HepG2 (cell line): ENCODE measurements around the gene PAQR5. TPM values are rescaled to one million over a fixed set of nuclear protein-coding genes. Genes with fewer than 3 reads are reported as not detected.
"Not testable (repeated sequence)": the region's sequence is repeated elsewhere in the genome, so short reads cannot be mapped to it uniquely, and the experiment has no call there.

Experiments
- ATAC-seq: fragments of 200-7000 bp; cut with Tn5 transposase; 3 replicates; pipeline ENCODE4 v1.9.1; 2020; ENCODE audit warnings: mild to moderate bottlenecking, moderate library complexity
- BruUV-seq: library from RNA; stranded (reverse); fragments of 400-500 nt; replicated peaks from 2 replicates; lab custom pipeline; 2021; lab: Mats Ljungman, UMichigan
- CTCF ChIA-PET: fragments of 300-600 bp; formaldehyde crosslinking; extraction: SDS; loops from one replicate; lab custom pipeline; 2021; ENCODE audit warnings: low total read pairs, inconsistent platforms, low intra/inter-chr PET ratio; lab: Yijun Ruan, JAX
- POLR2A ChIA-PET: fragments of 350-600 bp; sonication (Branson Sonifier 250); formaldehyde crosslinking; loops from one replicate; lab custom pipeline; 2020; ENCODE audit warnings: antibody characterized with exemption, inconsistent platforms; lab: Yijun Ruan, JAX
- DNase-seq: peaks from one replicate; pipeline ENCODE4 v3.0.0-alpha.2; 2015; ENCODE audit warnings: low spot score
- FAIRE-seq: peaks from 3 replicates; lab custom pipeline; 2011; peaks lifted over from hg19 to GRCh38; lab: Jason Lieb, UNC
- H2AFZ ChIP-seq: one replicate; pipeline ENCODE4 v1.6.1; 2011; ENCODE audit warnings: low read length, inconsistent platforms
- H3K27ac ChIP-seq: fragments of 300-600 bp; 3 replicates; pipeline ENCODE4 v1.8.0; 2011; ENCODE audit warnings: mixed run types, mild to moderate bottlenecking, mixed read lengths, low read length, inconsistent platforms; ENCODE audit not compliant: insufficient read depth; ENCODE audit errors: extremely low read length
- H3K27me3 ChIP-seq, 2 experiments: fragments of 200-600 bp in 1 of 2; 2 replicates in 1 of 2; 3 replicates in 1 of 2; pipeline versions ENCODE4 v1.6.0 to v1.8.0; 2011; ENCODE audit warnings: low read length in 2 of 2, mild to moderate bottlenecking in 2 of 2, moderate library complexity in 2 of 2, inconsistent platforms in 1 of 2; ENCODE audit not compliant: insufficient read depth in 2 of 2, control insufficient read depth in 1 of 2
- H3K36me3 ChIP-seq, 2 experiments: fragments of 200-600 bp in 1 of 2; replicated peaks in 1 of 2; 2 replicates in 1 of 2; 3 replicates in 1 of 2; pipeline versions ENCODE4 v1.5.1 to v1.8.0; 2011; ENCODE audit warnings: low read length in 2 of 2, inconsistent platforms in 1 of 2; ENCODE audit not compliant: insufficient read depth in 2 of 2, control insufficient read depth in 1 of 2
- H3K4me1 ChIP-seq: 2 replicates; pipeline ENCODE4 v1.5.1; 2012; ENCODE audit warnings: low read length, inconsistent platforms; ENCODE audit not compliant: insufficient read depth
- H3K4me2 ChIP-seq: 2 replicates; pipeline ENCODE4 v1.6.0; 2011; ENCODE audit warnings: low read depth, low read length, inconsistent platforms
- H3K4me3 ChIP-seq, 3 experiments: fragments of 200-600 bp in 1 of 3; sonication (generic), shearing (Covaris generic) in 1 of 3; replicated peaks in 1 of 3; 2 replicates each; pipeline ENCODE4 v1.5.1; 2011 to 2016; ENCODE audit warnings: low read length in 3 of 3, inconsistent platforms in 2 of 3, low read depth in 2 of 3, mild to moderate bottlenecking in 2 of 3, control low read depth in 1 of 3, mixed read lengths in 1 of 3; ENCODE audit not compliant: insufficient read depth in 1 of 3
- H3K79me2 ChIP-seq: one replicate; pipeline ENCODE4 v1.6.1; 2011; ENCODE audit warnings: low read length, inconsistent platforms; ENCODE audit not compliant: insufficient read depth
- H3K9ac ChIP-seq: 2 replicates; pipeline ENCODE4 v1.6.0; 2011; ENCODE audit warnings: mild to moderate bottlenecking, low read depth, low read length, inconsistent platforms; ENCODE audit not compliant: insufficient read depth
- H3K9me3 ChIP-seq: 2 replicates; pipeline ENCODE4 v1.5.1; 2012; ENCODE audit warnings: mild to moderate bottlenecking, low read length
- H4K20me1 ChIP-seq: 2 replicates; pipeline ENCODE4 v1.6.0; 2011; ENCODE audit warnings: inconsistent platforms, mild to moderate bottlenecking, low read length, moderate library complexity; ENCODE audit not compliant: insufficient read depth
- CBX2 ChIP-seq, 2 experiments: fragments of 200-600 bp in 1 of 2; sonication (generic); formaldehyde crosslinking in 1 of 2; IDR thresholded peaks; 2 replicates each; pipeline versions ENCODE4 v1.7.0 to v1.8.1; 2018 to 2022; ENCODE audit warnings: low read depth in 2 of 2, low read length in 1 of 2, mild to moderate bottlenecking in 1 of 2, missing genetic modification reagents in 1 of 2
- FOSL1 ChIP-seq: sonication (generic); formaldehyde crosslinking; IDR thresholded peaks from 2 replicates; pipeline ENCODE4 v1.9.0; 2021; ENCODE audit warnings: missing genetic modification reagents, borderline replicate concordance
- MIER2 ChIP-seq: IDR thresholded peaks from 2 replicates; pipeline ENCODE4 v1.6.1; 2016; ENCODE audit warnings: missing biosample characterization, missing genetic modification reagents
- MZF1 ChIP-seq: sonication (generic); formaldehyde crosslinking; IDR thresholded peaks from 2 replicates; pipeline ENCODE4 v1.8.1; 2023; ENCODE audit warnings: mild to moderate bottlenecking, missing genetic modification reagents, borderline replicate concordance
- NCOA1 ChIP-seq: sonication (generic); formaldehyde crosslinking; IDR thresholded peaks from 2 replicates; pipeline ENCODE4 v1.9.0; 2021; ENCODE audit warnings: missing genetic modification reagents
- NR2C2 ChIP-seq: sonication (generic); formaldehyde crosslinking; IDR thresholded peaks from 2 replicates; pipeline ENCODE4 v1.4.0; 2020; ENCODE audit warnings: missing genetic modification reagents, mild to moderate bottlenecking, moderate library complexity, borderline replicate concordance
- SIX4 ChIP-seq: sonication (generic); formaldehyde crosslinking; IDR thresholded peaks from 2 replicates; pipeline ENCODE4 v1.4.0; 2020; ENCODE audit warnings: missing genetic modification reagents
- SMYD3 ChIP-seq: sonication (generic); formaldehyde crosslinking; IDR thresholded peaks from 2 replicates; pipeline ENCODE4 v1.8.1; 2023; ENCODE audit warnings: mild to moderate bottlenecking, missing genetic modification reagents
- SNAI1 ChIP-seq: sonication (generic); formaldehyde crosslinking; IDR thresholded peaks from 2 replicates; pipeline ENCODE4 v1.5.0; 2020; ENCODE audit warnings: mild to moderate bottlenecking, missing genetic modification reagents, borderline replicate concordance
- SNAPC2 ChIP-seq: sonication (generic); formaldehyde crosslinking; IDR thresholded peaks from 2 replicates; pipeline ENCODE4 v1.8.1; 2022; ENCODE audit warnings: mild to moderate bottlenecking, missing genetic modification reagents
- SP5 ChIP-seq: IDR thresholded peaks from 2 replicates; pipeline ENCODE4 v1.6.1; 2016; ENCODE audit warnings: low read depth, borderline replicate concordance
- ZKSCAN5 ChIP-seq: sonication (generic); formaldehyde crosslinking; IDR thresholded peaks from 2 replicates; pipeline ENCODE4 v1.5.1; 2020; ENCODE audit warnings: mild to moderate bottlenecking, missing genetic modification reagents
- ZNF468 ChIP-seq: sonication (generic); formaldehyde crosslinking; IDR thresholded peaks from 2 replicates; pipeline ENCODE4 v1.8.0; 2022; ENCODE audit warnings: mild to moderate bottlenecking, moderate library complexity, missing genetic modification reagents
- ZNF556 ChIP-seq: sonication (generic); formaldehyde crosslinking; IDR thresholded peaks from 2 replicates; pipeline ENCODE4 v1.4.0; 2020; ENCODE audit warnings: mild to moderate bottlenecking, missing genetic modification reagents, borderline replicate concordance
- WGBS: methylation state at CpG from one replicate; pipeline ENCODE4 v1.1.6; 2017; ENCODE audit warnings: low lambda C conversion rate; 5-methylcytosine and 5-hydroxymethylcytosine counted together
- in situ Hi-C: cut with HindIII; loops from 2 replicates; pipeline ENCODE4 v1.10.0; 2017; ENCODE audit warnings: low pct_unique_long_range_greater_than_20kb; ENCODE audit not compliant: extremely low pct_ligation_motif_present
- intact Hi-C: fragments of 100-400 bp; cut with micrococcal nuclease; formaldehyde crosslinking; loops from one replicate; pipeline ENCODE4 v1.10.0; 2022; ENCODE audit not compliant: unreplicated experiment
- polyA plus RNA-seq, 8 experiments: library from polyadenylated mRNA; depleted of rRNA in 3 of 8; stranded (reverse) in 7 of 8; unstranded in 1 of 8; fragments of >200 nt; fragmentation: Illumina TruSeq in 4 of 8; extraction: Trizol in 4 of 8; gene quantifications; 2 replicates each; pipeline versions ENCODE4 v1.2.1 to v1.2.3, GENCODE V29; 2011 to 2016; ENCODE audit warnings: low read depth in 4 of 8, missing spikeins in 1 of 8, mixed read lengths in 1 of 8; ENCODE audit not compliant: insufficient read depth in 1 of 8
- total RNA-seq, 5 experiments: library from RNA; depleted of rRNA; stranded (reverse); fragments of >200 nt; fragmentation: Illumina TruSeq; extraction: Trizol; gene quantifications; 2 replicates each; pipeline ENCODE4 v1.2.3, GENCODE V29; 2016; ENCODE audit warnings: low read depth in 1 of 5
- TF ChIP-seq, protein P1 (sequence below): sonication (generic); formaldehyde crosslinking; IDR thresholded peaks from 2 replicates; pipeline ENCODE4 v1.4.0; 2020; ENCODE audit warnings: missing genetic modification reagents

The PAQR5 gene
- total and polyA plus RNA-seq, 2 of the 13 experiments (the other 11 are each of a cell fraction or from before 2014, with no cell fraction given) = 0.53 to 1.3 TPM

GRCh38 chr15:69446953-69447352 lies 148.2 kb downstream of the PAQR5 start:
- DNase-seq = no peak
- Histone ChIP-seq H4K20me1 (no peaks in the 10 kb centered on the region), H3K79me2 (no peaks in the 10 kb centered on the region), H3K36me3 (peaks cover 3 to 36% of the 10 kb centered on the region in 2 experiments; a peak in 4 of 5 replicates)
- 100% methylated on average over 2 of the region's 2 CpGs for WGBS
- intact Hi-C loops = no loop called here
- no TSS peak for BruUV-seq
- TF ChIP-seq ZKSCAN5 (CRISPR knock-in tag) = no peak
- no peak for TF ChIP-seq MIER2 (CRISPR knock-in tag)
- no peak for TF ChIP-seq MZF1 (CRISPR knock-in tag)
- no peak for TF ChIP-seq SNAPC2 (CRISPR knock-in tag)
- TF ChIP-seq ZNF468 (CRISPR knock-in tag) = no peak
- TF ChIP-seq ZNF556 (CRISPR knock-in tag) = no peak
- TF ChIP-seq, protein P1, sequence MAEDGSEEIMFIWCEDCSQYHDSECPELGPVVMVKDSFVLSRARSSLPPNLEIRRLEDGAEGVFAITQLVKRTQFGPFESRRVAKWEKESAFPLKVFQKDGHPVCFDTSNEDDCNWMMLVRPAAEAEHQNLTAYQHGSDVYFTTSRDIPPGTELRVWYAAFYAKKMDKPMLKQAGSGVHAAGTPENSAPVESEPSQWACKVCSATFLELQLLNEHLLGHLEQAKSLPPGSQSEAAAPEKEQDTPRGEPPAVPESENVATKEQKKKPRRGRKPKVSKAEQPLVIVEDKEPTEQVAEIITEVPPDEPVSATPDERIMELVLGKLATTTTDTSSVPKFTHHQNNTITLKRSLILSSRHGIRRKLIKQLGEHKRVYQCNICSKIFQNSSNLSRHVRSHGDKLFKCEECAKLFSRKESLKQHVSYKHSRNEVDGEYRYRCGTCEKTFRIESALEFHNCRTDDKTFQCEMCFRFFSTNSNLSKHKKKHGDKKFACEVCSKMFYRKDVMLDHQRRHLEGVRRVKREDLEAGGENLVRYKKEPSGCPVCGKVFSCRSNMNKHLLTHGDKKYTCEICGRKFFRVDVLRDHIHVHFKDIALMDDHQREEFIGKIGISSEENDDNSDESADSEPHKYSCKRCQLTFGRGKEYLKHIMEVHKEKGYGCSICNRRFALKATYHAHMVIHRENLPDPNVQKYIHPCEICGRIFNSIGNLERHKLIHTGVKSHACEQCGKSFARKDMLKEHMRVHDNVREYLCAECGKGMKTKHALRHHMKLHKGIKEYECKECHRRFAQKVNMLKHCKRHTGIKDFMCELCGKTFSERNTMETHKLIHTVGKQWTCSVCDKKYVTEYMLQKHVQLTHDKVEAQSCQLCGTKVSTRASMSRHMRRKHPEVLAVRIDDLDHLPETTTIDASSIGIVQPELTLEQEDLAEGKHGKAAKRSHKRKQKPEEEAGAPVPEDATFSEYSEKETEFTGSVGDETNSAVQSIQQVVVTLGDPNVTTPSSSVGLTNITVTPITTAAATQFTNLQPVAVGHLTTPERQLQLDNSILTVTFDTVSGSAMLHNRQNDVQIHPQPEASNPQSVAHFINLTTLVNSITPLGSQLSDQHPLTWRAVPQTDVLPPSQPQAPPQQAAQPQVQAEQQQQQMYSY = no peak
- no peak for TF ChIP-seq SMYD3 (CRISPR knock-in tag)
- no peak for TF ChIP-seq SP5 (CRISPR knock-in tag)
- no peak for TF ChIP-seq FOSL1 (CRISPR knock-in tag)
- TF ChIP-seq CBX2 (IDR thresholded peaks at IDR 0.05; ENCODE audit: low read depth, low read length) = no peak
- no peak for TF ChIP-seq CBX2 (CRISPR knock-in tag; IDR thresholded peaks at IDR 0.05; ENCODE audit: low read depth)
- no peak for TF ChIP-seq NCOA1 (CRISPR knock-in tag)
- no peak for TF ChIP-seq SIX4 (CRISPR knock-in tag)
- TF ChIP-seq SNAI1 (CRISPR knock-in tag) = no peak
- TF ChIP-seq NR2C2 (CRISPR knock-in tag) = no peak
- TF ChIP-seq, all 625 proteins: peak for 0
- Histone ChIP-seq H3K9me3 (no peaks in the 10 kb centered on the region), H2AFZ (no peak overlapping the region), H3K27ac (no peak overlapping the region), H3K4me1 (peaks cover 4% of the 10 kb centered on the region; the same call in 1 of the 2 replicates), H3K4me2 (no peak overlapping the region), H3K27me3 (no peaks in the 10 kb centered on the region; a peak in 1 of 5 replicates), H3K4me3 (no peak overlapping the region), H3K9ac (no peak overlapping the region)
- CTCF ChIA-PET = no interaction called here
- FAIRE-seq = no peak
- no peak for ATAC-seq
- in situ Hi-C loops = no loop called here
- POLR2A ChIA-PET = no interaction called here

GRCh38 chr15:69450221-69450620 lies 151.5 kb downstream of the PAQR5 start:
- H3K36me3 ChIP-seq = peaks cover 3 to 25% of the 10 kb centered on the region in 2 experiments; a peak in 4 of 5 replicates
- CTCF ChIA-PET, BruUV-seq, POLR2A ChIA-PET, H3K4me3 ChIP-seq, DNase-seq, FAIRE-seq, H3K4me2 ChIP-seq, ATAC-seq, H2AFZ ChIP-seq, H3K9ac ChIP-seq, H3K9me3 ChIP-seq, H3K27me3 ChIP-seq, H3K27ac ChIP-seq: not testable (repeated sequence)
- 100% methylated on average over 2 of the region's 4 CpGs for WGBS
- H3K4me1 ChIP-seq = peaks cover 16% of the 10 kb centered on the region
- H4K20me1 ChIP-seq = peaks cover 25% of the 10 kb centered on the region
- intact Hi-C loops (loop anchor here (5.0 kb wide), 1 partner anchor 33 kb away; no protein-coding TSS in a partner anchor), in situ Hi-C loops (loop anchor here (25.0 kb wide), 2 partner anchors 637 to 638 kb away; partner anchors contain the start of genes ANP32A and TLE3)
- H3K79me2 ChIP-seq = peaks cover 26% of the 10 kb centered on the region
